SIG-M5 treated with dmso at 0.1 percent for 504 hours (cell line): ENCODE data around the gene NTNG2.

Experiments used
- DNase-seq: peaks from one replicate; lab custom pipeline; 2025; ENCODE audit not compliant: unreplicated experiment; lab: John Stamatoyannopoulos, UW

NTNG2 gene

DNA sequence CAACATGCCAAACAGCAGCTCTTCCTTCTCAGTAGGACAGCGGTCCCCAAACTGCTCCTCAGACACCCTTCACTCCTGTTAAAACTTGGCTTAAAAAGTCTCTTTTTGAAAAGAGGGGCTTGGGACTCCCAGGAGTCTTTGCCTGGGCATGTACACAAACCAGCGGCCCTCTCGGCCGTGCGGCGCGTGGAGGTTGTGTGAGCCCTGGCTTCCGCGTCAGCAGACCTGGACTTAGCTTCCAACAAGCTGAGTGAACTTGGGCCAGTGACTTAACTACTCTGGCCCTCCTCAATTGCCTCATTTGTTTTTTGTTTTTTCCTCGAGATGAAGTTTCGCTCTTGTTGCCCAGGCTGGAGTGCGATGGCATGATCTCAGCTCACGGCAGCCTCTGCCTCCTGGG, 15.3 kb upstream of the NTNG2 start:
- no peak for DNase-seq

DNA sequence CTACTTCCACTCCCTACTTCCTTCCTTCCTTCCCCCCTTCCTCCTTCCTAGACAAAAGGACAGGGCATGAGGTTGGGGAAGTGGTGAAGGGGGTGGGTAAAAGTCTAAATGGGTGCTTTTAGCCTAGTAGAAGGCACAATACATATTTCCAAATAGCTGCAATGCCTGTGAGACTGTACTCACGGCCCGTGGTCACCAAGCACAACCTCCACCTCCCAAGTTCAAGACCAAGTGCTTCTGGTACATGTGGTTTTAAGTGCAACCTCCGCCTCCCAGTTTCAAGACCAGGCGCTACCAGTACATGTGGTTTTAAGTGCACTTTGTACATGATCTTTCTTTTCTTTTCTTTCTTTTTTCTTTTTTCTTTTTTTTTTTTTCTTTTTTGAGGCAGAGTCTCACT, 14.5 kb upstream of the NTNG2 start:
- no peak for DNase-seq

DNA sequence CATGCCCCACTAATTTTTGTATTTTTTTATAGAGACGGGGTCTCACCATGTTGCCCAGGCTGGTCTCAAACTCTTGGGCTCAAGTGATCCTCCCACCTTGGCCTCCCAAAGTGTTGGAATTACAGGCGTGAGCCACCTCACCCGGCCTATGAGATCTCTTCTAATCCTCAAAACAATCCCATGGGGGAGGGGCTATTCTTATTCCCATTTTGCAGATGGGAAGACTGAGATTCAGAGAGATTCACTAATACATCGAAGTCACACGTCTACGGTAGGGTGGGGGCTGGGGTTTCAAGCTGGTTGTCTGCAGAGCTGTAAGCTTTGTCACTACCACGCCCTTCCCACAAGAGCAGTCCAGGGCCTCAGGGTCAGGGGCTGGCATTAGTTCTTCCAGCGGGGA, 14.0 kb upstream of the NTNG2 start:
- no peak for DNase-seq

DNA sequence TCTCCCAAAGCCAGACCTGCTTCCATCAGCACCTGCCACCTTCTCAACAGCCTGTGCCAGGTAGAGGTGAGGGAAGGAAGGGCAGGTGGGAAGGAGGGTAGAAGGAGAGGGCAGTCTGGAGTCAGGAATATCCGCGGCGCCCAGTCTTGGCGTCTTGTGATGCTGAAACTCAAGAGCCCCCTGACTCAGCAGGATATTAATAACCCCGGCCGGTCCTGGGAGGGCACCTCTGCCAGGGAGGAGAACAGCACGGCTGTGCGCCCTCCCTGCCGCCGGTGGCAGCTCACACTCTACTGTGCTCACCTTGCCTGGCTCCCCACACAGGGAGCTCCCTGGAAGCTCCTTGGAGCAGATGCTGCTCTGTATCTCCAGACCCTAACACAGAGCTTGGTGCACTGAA, 11.6 kb upstream of the NTNG2 start:
- no peak for DNase-seq

DNA sequence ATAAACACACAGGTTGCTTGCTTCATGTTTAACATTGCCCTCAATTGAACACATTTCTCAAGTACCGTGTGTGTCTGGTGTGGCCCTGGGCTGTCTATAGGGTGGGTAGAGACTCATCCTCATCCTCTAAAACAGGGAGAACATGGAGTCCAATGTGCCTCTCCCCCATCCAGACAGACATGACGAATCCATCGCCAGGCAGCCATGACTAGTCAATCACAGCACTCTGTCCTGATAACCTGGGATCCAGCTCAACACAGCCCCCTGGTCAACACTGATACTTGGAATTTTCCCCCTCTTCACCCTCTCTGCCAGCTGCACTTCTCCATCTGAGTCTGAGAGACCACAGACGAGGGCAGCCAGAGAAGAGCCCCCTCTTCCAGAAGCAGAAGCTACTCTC, 10.7 kb upstream of the NTNG2 start:
- DNase-seq: no peak

DNA sequence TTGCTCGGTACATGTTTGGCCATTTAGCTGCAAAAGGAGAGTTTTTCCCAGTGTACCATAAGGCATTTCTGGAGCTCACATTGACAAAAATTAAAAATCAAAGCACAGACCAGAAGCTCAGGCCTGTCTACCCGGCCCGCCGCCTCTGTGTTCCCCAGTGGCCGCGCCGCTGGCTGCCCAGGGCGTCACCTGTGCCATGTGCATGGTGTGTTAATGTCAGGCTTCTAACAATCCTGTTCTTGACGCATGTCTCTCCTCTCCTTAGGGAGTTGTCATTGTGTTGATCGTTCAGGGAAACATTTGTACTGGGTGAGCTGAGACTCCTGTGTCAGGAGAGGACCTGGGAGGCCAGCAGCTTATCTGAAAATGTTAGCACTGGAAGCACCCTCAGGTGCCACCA, 9.6 kb upstream of the NTNG2 start:
- DNase-seq: no peak

DNA sequence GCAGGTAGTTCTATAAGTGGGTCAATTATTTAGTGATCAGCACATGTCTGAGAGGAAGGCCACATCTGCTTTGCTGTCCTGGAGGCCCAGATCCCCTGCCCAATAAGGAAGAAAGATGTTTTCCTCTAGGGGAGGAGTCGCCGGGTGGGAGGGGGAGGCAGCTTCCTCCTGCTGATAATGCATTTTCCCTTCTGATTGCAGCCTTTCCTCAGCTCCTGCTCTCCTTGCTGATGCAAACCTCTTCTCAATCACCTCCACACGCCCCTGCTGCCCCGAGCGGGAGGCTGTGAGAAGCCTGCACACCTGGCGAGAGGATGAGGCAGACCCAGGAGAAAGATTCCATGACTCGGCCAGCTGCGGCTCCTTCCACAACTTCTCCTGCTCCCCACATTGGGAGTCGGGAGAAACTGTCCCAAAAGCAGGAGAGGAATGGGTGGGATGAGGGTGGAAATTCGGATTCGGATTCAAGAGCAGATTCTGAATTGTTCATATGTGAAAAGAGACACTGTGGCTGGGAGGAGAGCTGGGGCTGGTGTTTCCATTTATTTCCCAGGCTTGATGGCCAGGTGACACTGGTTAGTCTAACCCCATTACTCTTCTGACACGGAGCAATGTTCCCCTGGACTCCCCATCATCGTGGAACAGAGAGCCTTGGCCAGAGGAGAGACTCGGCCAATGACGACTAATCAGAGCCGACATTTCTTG, 6.8 kb upstream of the NTNG2 start:
- DNase-seq: no peak

DNA sequence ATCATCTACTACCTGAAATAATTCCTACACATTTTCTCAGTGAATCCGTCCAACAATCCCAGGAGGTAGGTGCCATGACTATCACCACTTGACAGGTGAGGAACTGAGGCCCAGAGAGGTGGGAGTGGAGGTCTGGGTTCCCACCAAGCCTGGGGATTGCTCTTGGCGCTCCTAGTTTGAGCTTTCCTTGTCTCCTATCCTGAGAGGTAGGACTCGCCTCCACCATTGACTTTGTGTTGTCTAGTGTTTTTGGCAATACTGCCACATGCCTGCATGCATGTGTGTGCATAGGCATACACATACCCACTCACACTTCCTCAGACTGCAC, 6.3 kb upstream of the NTNG2 start:
- no peak for DNase-seq

DNA sequence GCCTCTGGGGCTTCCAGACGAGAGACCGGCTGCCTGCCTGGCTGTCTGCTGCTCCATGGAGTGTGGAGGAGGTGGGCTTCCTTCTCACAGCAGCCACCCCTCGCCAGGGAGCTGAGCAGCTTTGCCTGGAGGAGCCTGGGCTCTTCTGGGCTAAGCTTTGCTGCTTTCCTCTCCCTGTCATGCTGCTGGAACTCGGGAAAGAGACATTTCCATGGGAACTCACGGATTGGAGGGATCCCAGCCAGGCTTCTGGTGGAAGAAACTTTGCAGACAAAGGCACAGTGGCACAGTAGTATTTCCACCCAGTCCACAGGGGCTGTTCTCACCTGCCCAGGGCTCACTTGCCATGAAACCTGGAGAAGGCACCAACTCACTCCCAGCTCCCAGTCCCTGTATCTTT, 5.6 kb upstream of the NTNG2 start:
- DNase-seq: no peak

DNA sequence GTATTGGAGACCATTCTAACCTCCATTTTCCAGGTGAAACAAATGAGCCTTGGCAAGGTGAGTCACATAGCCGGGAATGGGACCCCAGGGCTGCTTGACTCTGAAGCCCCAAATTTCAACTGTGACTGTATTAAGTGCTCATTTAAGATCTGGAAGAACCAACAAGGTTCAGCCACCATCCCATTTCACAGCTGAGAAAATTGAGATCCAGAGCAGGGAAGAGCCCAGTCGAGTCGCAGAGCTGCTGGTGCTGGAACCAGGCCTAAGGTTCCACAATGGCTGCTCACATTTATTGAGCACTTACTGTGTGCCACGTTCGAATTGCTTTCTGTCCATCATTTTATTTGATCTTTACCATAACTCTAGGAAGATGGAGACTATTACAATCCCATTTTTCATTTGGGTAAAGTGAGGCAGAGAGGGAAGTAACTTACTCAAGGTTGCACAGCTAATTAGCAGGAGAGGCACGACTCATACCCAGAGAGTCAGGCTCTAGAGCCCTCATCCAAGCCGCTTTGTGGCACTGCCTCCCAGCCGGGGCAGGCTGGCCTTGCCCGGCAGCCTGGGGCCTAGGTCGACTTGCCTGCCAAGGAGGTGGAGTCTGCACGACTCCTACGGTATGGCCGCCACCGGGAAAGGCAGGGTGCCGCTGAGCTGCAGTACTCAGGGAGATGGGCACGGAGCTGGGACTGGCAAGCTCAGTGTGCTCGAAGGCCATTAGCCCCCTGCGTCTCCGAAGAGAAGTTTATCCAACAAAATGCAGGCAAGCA, 4.3 kb upstream of the NTNG2 start:
- no peak for DNase-seq

DNA sequence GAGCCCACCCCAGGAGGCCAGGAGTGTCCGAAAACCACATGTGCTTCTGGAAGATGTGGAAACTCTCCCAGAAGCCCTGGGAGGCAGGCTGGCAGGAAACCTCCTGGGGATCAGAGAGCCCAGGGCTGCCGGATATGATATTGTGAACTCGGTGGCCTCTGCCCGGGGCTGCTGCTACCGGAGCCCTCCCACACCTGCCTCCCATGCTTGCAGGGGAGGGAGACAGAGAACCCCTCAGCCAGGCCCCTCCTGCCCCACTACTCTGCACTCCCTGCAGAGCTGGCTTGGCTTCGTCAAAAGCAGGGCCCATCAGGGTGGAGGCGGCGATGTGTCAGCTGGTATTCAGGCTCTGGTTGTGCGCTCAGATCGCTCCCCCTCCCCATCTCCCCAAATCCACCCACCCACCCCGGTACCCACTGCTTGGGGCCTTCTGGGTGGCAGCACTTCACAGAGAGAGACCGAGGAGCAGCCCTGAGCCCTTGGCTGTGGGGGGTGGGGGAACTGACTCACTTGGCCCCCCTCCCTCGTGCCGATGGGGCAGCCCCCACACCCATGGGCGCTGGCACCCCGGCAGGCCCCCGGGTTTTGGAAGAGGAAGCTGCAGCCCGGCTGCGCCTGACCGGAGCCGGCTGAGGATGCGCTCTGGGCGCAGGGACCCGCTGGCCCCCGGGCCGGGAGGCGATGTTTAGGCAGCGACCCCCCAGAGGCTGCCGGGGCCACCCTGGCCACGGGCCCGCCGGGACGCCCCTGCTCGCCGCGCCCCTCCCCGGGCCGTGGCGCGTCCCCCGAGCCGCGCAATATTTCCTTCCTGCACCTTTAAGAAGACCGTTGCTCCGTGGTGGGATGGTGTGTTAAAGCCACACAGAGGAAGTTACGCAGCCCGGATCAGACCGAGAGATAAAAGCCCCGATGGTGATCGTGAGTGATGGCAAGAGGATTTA, 786 bp upstream of the NTNG2 start:
- DNase-seq: peak; percentile 83

DNA sequence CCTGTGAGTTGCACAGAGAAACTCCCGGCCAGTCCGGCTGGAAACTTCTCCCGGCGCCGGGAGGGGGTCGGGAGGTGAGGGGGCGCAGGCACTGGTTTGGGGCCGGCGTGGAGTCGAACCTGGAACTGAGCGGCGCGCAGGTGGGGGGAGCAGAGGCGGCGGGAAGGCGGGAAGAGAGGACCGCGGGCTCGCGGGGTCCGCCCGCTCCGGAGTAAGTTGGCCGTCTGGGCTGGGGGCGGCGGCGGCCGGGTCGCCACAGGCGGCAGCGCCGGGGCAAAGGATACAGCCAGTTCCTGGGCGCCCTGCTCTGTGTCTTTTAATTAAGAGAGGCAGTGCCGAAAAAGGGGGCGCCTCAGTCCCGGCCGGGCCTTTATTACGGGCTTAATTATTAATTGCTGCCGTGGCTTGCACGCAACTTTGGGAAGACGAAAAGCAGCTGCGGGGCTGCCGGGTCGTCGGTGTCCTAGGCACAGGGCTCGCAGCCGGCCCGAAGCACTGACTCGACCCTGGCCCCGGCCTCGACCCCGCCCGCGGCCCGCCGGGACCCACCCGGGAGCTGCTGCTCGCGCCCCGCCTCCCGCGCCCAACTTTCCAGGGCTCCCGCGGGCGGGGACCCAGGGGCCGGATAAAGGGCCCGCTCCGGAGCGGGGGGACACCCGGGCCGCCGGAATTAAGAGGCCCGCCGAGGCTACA, 1.1 kb downstream of the NTNG2 start:
- DNase-seq: no peak

DNA sequence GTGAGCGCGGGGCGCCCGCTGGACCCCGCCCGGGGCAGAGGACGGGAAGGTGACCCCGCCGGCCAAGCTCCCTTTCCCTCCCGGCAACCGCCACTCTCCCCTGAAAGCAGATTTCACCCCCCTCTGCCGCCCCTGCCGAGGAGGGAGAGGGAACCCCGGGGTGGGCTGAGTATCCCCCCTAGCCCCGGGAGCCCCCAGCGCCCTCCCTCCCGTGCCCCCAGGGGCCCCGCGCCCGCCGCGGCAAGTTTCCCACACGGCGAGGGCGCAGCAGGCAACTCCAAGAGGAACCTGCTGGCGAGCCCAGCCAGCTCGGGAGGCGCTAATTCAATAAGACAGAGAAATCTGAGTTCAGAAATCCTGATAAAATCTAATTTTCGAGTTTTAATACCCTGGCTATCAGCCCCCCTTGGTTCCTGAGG, 1.6 kb downstream of the NTNG2 start:
- DNase-seq: peak; percentile 16

DNA sequence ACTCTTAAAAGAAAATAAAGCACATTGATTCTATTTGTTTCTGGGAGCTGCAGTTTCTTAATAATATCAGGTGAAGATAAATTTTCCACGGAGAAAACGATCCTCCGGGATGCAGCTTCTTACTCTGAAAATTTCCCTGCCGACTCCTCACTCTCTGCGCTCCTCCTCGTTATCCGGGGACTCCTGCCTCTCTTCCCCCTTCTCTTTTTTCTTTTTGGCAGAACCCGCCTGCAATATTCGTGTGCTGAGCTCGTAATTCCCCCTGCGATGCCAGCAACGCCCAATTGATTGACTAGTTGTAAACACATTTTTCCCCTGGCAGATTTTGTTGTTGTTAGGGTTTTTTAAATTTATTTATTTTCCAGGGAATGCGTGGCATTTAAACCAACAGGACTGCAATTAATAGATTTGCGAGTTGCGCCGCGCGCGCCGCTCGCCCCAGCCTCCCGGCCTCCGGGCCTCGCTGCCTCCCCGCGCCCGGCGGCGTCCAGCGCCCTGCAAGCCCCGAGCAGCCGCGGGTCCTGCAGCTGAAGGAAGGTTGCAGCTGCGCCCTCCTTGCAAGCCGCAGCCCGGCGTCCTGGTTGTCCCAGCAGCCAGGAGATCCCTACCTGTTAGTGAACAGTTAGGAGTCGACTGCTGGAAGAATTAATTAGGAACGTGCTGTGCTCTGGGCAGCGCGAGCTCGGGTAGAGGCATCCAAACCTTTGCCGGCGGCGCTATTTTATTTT, 2.2 kb downstream of the NTNG2 start:
- DNase-seq: no peak

DNA sequence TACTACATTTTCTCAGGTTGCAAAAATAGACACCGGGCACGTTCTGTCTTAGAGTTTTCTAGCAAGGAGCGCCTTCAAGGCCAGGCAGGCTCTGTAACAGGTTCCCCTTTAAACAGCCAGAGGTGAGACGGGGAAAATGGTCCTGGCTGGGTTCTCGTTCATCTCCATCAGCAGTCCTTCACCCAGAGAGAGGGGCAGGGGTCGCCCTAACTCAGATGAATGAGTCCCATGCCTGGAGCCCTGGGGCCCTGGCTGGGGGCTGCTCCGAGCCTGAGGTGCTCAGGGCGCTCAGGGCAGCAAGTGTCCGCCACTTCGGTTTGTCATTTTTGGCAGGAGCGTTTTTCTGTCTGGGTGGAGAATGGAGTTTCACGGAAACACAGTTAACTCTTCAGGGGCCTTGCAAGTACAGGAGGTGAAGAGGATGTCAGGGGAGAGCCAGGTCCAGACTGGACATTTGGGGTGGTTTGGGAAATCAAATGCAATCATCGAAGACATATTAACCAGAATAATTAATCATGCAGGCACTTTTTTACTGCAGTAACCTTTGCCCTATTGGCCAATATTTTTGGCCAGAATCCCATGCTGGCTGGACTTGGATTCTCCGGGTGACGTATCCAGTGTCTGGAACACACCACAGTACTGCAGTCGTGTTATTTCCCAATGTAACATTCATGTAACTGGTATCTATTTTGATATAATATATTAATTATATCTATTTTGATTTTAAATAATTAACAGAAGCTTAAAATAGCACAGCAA, 2.9 kb downstream of the NTNG2 start:
- no peak for DNase-seq

DNA sequence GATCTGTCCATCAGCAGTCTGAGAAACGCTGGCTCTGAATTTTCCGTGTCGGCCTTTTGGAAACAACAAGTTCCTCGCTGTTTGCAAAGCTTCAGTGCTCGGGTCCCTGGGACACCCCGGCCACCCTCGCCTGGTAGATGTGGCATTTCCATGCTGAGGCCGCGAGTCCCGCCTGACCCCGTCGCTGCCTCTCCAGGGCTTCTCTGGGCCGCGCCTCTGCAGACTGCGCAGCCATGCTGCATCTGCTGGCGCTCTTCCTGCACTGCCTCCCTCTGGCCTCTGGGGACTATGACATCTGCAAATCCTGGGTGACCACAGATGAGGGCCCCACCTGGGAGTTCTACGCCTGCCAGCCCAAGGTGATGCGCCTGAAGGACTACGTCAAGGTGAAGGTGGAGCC, 4.7 kb downstream of the NTNG2 start:
- DNase-seq: no peak

DNA sequence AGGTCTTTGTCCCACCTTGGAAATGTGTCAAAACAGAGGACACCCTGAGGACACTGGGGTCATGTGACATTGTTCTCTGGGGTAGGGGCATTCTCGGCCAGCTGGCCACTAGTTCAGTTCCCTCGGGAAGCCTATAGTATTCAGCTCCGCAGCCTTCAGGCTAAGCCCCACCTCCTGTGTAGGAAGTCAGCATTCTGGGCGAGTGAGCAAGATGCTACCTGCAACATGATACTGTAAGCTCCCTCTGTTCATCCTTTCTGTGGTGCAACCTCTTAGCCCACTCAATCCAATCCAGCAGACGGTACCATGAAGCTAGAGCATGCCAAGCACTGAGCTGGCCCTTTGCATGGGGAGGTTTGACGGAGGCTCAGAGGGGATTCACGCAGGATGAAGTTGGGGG, 5.3 kb downstream of the NTNG2 start:
- DNase-seq: no peak

DNA sequence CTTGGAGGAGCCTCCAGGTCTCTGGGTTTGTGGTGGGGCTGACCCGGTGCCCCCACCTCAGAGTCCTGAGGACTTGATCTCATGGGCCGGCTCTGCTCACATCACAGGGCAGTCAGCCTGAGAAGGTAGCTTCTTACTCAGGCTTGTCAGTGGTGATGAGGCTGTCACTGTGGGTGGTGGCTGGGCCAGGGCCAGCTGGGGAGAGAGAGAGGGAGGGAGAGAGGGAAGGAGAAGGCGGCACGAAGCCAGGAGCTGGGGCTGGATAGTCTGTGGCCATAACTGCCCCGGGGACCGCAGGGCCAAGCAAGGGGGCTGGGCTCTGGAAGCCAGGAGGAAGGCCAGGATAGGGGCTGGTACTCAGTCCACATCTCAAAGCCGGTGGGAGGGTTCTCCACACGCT, 6.5 kb downstream of the NTNG2 start:
- no peak for DNase-seq

DNA sequence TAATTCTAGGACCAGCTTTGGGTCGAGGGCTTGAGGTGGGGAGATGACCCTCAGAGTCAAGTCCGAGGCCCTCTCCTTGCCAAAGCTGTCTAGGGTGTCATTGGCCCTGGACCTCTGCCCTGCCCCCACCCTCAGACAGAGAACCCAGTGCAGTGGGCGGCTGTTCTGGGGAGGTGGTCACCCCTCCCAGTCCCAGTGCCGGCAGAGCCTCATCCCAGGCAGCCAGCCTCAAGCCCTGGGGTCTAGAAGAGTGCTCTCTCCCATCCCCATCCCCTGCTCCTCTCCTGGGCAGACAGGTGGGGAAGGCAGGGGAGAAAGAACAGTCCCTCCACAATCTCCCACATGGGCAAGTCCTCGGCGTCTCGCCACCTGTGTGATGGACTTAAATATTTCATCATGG, 7.0 kb downstream of the NTNG2 start:
- DNase-seq: no peak
